ENCODE results near the gene DZIP3.
"Not testable (repeated sequence)": the region's sequence is repeated elsewhere in the genome, so short reads cannot be mapped to it uniquely, and the experiment has no call there.

DZIP3 gene

DNA sequence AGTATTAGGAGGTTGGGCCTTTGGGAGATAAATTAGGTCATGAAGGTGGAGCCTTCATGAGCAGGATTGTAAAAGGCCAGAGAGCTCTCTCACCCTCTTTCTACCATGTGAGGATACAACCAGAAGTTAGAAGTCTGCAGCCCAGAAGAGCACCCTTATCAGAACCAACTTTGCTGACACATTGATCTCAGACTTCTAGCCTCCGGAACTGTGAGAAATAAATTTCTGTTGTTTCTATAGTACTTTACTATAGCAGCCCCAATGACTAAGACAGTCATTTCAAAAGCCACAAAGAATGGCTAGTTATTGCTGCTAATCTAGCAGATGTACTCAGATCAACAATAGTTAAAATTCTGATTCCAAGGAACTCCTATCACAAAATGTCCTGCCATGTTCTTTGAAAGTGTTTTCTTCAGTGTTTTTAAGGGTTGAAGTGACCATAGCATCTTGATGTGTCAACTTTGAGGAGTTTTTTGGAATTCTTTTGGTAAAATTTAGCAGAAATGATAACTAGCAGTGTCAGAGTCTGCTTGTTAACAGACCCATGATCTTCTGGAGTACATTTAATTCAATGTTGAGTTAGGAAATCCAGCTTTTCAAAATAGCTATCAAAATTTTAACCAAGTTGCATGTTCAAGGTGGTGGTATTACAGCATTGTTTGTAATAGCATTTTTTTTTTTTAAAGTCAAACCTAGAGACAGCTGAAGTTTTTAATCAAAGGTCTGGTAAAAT is 10.3 kb downstream of the DZIP3 start:
- peak; percentile 64 for DNase-seq (ENCODE audit: low spot score)

DNA sequence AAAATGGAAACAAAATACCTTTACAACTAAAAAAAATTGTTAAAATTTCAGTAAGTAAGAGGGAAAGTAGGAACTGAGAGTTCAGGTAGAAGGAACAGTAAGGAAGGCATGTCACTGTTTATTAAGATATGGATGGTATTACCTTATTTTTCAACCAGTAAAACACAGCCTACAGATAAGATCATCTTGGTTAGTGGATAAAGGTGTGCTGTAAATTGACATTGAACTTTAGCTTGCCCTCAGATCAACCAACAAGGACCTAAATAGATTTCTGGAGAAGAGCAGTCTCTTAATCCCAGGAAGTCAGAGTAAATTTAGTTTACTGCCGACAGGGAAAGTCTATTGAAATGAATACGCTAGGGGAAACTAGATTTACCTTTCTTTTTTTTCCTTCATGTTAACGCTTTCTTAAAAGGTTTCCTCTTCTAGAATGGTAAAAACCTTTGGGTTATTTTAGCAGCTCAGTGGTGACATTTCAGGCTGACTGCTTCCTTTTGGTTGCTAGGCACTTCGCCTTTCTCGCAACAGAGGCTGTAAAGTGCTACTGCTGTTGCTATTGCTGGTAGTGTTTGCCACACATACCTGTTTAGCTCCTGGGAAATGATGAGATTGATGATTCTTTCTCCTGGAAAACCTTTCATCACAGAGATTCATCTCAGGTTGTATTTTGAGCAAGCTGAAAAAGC is 12.9 kb downstream of the DZIP3 start:
- no peak for DNase-seq (ENCODE audit: low spot score)

DNA sequence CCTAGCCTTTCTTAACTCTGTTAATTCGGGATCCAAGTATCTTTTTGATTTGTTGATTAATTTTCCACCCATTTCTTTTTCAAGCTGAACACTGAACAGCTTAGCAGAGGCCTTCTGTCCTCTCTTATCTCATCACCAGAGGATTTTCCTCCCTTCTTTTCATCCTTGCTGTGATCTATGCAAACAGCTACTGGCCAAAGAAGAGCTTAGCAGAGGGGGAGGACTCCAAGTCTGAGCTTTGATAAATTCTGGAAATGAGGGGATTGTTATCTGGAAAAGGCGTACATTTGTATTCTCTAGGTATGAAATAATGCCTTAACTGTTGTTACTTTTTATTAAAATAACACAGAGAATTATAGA is 13.4 kb downstream of the DZIP3 start:
- DNase-seq (ENCODE audit: low spot score), result no peak

DNA sequence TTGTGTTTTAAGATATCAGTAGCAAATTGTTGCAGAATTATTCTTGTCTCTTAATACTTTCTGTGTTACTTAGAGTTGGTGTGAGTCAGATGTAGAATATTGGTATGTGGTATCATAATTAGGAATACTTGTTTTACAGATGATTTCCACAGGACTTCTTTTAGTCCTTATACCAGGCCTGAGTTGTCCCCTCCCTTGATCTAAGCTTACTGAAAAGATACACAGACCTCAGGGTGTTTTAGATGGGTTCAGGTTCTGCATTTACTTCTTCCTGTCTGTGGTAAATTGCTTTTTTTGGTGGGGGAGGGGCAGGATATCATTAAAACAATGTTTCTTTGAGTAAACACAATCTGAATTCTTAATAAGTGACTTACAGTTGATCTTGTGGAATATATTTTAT is 14.2 kb downstream of the DZIP3 start:
- no peak for DNase-seq (ENCODE audit: low spot score)

DNA sequence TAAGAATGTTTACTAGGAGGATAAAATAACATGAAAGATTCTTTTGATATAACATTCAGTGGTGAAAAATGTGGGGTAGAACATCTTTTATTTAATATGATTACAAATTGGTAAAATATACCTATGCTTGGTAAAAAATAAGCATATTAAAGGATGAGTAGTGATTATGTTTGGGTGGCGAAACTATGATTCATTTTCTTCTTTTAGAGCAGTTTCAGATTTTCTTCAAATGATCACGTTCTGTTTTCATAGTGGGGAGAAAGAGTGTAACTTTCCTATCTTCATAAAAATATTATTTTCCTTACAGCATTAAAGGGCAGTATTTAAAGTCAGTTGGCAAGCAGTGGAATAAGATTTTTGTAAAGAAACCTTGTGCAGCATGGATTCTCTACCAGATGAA is 15.5 kb downstream of the DZIP3 start:
- no peak for DNase-seq (ENCODE audit: low spot score)

DNA sequence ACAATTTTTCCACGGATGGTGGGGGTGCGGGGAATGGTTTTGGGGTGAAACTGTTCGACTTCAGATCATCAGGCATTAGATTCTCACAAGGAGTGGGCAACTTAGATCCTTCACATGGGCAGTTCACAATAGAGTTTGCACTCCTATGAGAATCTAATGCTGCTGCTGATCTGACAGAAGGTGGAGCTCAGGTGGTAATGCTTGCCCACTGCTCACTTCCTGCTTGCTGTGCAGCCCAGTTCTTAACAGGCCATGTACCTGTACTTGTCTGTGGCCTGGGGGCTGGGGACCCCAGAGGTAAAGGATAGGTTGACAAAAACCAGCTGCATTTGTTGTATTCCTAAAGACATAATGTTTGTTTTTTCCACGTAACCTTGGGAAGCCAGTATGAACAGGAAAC is 16.0 kb downstream of the DZIP3 start:
- DNase-seq (ENCODE audit: low spot score), result no peak

DNA sequence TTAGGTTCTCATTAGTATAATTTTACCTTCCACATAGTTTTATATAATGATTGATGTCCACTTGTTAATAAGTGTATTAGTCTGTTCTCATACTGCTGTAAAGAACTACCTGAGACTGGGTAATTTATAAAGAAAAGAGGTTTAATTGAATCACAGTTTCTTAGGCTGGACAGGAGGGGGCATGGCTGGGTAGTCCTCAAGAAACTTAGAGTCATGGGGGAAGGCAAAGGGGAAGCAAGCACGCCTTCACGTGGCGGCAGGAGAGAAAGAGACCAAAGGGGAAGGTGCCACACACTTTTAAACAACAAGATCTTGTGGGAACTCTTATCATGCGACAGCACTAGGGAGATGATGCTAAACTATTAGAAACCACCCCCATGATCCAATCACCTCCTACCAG is 19.2 kb downstream of the DZIP3 start:
- no peak for DNase-seq (ENCODE audit: low spot score)

DNA sequence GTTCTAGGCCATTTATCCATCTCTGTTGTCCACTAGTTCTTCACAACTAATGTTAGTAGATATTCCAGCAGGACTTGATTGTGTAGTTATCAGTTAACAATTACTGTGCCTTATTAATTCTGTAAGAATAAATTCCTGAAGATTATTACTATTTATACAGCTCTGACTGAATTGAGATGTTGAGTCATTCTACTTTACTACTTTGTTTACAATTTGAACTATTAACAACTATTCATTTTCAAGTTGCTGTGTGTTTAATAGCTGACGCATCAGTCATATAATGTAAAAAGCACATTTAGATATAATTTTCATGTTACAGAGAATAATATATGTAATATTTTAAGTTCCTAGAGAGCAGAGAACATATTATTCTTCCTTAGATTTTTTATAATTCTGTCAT is 21.1 kb downstream of the DZIP3 start:
- no peak for DNase-seq (ENCODE audit: low spot score)

DNA sequence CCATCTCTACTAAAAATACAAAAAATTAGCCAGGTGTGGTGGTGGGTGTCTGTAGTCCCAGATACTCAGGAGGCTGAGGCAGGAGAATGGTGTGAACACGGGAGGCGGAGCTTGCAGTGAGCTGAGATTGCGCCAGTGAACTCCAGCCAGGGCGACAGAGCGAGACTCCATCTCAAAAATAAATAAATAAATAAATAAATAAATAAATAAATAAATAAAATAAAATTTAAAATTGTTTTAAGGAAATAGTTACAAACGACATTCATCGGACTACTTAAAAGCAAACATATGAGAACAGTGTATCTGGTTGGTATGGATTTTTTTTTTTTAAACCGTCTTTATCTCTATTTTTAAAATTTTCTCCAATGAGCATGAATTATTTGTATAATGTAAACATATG is 26.6 kb downstream of the DZIP3 start:
- not testable (repeated sequence) for DNase-seq (ENCODE audit: low spot score)

DNA sequence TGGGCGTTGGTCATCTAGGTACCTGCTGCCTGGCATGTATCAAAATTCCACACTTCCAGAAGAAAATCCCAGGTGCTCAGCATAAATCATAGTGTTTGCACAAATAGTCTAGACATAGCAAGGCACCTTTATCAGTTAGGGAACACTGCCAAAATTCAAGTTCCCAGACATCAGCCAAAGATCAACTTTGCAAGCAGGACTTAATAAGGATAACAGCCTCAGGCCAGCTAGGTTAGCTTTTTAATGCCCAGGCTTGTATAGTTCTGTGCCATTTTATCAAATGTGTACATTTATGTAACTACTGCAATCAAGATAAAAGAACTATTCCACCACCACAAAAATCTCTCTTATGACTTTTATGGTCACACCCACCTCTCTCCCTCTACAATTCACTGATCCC is 30.7 kb downstream of the DZIP3 start:
- DNase-seq (ENCODE audit: low spot score), result no peak

DNA sequence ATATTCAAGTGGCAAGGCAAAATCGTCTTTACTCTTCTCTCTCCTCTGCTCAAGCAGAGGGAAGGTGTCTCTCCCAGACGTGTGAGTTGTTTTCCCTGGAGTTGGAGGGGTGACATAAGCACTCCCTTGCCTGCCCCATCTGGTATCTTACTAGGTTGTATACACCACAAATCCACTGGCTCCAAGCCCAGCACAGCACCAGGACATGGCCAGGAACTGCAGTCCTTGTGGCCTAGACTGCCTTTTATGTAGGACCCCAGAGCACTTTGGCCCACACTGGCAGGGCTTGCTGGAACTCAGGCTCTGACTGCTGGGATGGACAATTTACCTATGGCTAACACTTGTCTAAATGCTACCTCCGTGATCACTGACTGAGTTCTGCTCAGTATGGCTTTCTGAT is 34.0 kb downstream of the DZIP3 start:
- no peak for DNase-seq (ENCODE audit: low spot score)

DNA sequence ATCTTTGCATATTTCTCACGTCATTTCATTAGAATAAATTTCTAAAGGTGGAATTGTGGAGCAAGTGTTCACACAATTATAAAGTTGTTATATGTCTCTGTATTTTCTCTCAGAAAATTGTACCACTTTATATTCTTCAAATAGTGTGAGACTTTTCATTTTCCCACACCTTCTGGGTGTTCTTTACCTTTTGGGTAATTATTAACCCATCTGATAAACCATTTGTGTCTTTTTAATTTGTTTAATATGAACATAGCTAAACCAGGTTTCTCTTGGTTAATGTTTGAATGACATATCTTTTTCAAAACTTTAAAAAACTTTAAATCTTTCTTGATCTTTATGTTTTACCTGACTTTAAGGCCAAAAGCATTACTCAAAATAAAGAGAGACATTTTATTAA is 40.5 kb downstream of the DZIP3 start:
- DNase-seq (ENCODE audit: low spot score), result no peak

DNA sequence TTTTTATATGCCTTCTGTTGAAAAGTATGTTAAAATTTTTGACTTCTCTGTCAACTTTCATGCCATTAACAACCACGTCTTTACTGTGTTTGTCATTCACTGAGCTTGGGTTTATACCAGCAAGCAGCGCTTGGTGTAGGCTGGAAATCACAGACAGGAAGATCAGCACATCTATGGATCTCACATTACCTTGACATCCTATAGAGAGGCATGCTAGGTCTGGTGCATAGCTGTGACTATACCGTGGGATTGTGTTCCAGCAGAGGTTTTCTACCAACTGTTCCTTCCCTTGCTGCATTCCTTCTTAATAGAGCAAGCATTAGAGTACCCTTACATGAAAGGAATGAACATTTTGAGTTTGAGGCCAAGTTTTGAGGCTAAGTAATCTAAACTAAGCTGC is 53.0 kb downstream of the DZIP3 start:
- DNase-seq (ENCODE audit: low spot score), result no peak

DNA sequence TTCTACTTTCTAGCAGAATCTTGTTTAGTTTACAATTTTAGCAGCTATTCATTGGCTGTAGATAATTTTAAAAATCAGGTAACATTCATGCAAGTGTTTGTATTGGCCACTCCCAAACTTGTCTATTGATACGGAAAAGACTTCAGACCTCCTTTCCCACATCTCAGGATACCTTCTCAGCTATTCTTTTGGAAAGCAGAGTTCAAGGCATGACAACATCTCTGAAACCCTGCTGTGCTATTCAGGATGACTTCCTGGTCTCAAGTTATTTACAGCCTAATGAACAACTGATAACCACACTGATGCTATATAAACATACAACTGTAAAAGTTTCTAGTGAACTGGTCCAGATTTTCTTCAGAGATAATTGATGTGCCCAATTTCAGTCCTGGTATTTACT is 55.8 kb downstream of the DZIP3 start:
- DNase-seq (ENCODE audit: low spot score), result no peak

DNA sequence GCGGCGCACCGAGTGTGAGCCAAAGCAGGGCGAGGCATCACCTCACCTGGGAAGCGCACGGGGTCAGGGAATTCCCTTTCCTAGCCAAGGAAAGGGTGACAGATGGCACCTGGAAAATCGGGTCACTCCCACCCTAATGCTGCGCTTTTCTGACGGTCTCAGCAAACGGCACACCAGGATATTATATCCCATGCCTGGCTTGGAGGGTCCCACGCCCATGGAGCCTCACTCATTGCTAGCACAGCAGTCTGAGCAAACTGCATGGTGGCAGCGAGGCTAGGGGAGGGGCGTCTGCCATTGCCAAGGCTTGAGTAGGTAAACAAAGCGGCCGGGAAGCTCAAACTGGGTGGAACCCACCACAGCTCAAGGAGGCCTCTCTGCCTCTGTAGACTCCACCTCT is 66.1 kb downstream of the DZIP3 start:
- not testable (repeated sequence) for DNase-seq (ENCODE audit: low spot score)

DNA sequence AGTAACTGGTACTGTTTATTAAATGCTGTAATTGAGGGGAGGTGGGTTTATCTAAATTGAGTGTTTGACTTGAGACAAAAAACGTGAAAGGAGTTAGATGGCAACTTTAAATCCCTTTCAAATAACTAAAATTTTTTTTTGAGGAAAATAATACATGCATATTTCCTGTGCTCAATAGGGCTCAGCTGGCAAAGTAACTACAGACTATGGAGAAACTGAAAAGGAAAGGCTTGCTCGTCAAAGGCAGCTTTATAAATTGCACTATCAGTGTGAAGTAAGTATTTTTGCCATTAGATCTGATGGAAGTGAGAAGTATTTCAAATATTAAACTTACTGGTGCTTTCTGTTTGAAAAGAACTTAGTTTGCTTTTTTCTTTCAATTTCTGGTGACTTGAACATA is 72.2 kb downstream of the DZIP3 start:
- DNase-seq (ENCODE audit: low spot score), result no peak

DNA sequence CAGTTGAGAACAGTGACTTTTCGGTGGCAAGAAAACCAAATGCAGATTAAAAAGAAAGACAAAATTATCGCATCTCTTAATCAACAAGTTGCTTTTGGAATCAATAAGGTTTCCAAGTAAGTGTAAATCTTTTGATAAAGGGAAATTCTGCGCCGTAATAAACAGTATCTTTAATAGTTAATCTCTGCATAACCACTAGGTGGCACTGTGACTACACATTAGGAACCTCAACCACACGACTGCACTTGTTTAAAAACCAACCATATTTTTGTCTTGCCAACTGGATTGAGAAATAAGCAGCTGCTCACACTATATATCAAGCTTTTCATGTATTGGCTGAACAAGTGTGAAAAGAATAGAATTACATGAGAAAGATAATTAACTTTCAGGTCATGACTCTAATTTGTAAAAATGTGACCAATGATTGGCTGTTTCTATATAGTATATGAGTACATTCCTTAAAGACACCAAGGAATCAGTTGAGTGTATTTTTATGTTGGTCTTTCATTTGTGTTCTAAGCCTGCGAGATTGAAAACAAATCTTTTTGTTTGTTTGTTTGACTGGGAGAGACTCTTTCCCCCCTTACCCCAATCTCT is 72.7 kb downstream of the DZIP3 start:
- peak; percentile 78 for DNase-seq (ENCODE audit: low spot score)

DNA sequence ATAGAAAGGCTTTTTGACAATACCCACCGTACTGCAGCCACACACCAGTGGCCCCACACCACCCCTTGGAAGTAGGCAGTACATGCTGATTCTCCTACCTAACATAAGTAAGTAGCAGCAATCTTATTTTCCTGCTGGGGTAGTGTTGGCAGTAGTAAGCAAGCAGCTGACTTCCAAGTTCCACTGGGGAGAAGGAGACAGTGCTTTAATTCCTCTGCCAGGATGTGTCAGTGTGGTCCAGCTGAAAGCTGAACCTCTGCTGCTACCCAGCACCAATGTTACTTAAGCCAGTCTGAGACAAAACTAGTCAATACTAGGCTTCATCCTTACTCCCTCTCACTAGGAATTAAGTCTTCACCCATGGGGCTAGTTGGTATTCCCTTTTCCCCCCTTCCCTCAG is 74.7 kb downstream of the DZIP3 start:
- no peak for DNase-seq (ENCODE audit: low spot score)

DNA sequence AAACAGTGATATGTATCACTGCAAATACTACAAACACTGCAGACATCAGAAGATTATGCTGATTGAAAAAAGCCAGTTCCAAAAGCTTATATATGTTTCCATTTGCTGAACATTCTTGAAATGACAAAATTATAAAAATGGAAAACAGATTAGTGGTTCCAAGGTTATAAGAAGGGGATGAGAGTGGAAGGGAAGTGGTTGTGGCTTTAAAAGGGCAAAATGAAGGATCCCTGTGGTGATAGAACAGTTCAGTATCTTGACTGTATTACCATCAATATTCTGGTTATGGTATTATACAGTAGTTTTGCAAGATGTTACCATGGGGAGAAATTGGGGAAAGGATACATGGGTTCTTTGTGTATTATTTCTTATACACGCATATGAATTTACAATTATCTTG is 77.8 kb downstream of the DZIP3 start:
- DNase-seq (ENCODE audit: low spot score), result no peak

DNA sequence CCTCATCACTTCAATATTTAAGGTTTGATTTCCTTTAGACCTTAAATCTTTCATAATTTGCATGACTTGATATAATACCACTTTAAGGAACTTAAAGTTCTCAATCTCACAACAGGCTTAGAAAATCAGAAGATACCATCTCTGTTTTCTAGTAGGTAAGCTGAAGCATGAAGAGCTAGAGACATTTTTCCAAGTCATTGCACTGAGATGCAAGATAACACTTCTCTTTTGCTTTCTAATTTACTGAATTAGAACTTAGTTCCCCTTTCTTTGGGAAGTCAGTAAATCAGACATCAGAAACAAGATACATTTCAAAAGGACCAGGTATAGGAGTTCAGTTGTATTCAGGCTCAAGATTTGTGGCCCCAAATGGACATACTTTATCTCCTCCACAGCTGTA is 79.7 kb downstream of the DZIP3 start:
- DNase-seq (ENCODE audit: low spot score), result no peak

DNA sequence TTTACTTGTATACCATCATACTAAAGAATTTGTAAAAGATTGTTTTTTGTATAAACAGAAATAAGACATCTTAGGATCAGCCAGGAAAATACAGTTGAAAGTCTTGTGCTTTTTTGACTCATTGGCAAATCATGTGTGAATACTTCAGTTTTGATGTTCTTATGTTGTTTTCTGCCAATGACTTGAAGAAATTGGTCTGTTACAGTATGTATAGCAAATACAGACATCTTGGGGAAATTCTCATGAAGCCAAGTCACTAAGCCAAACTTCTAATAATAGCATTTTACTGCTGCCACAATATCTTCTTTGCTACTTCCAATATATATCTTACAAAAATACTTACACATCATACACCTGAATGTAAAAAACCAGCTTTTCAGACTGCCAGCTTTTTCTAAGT is 83.2 kb downstream of the DZIP3 start:
- DNase-seq (ENCODE audit: low spot score), result no peak

DNA sequence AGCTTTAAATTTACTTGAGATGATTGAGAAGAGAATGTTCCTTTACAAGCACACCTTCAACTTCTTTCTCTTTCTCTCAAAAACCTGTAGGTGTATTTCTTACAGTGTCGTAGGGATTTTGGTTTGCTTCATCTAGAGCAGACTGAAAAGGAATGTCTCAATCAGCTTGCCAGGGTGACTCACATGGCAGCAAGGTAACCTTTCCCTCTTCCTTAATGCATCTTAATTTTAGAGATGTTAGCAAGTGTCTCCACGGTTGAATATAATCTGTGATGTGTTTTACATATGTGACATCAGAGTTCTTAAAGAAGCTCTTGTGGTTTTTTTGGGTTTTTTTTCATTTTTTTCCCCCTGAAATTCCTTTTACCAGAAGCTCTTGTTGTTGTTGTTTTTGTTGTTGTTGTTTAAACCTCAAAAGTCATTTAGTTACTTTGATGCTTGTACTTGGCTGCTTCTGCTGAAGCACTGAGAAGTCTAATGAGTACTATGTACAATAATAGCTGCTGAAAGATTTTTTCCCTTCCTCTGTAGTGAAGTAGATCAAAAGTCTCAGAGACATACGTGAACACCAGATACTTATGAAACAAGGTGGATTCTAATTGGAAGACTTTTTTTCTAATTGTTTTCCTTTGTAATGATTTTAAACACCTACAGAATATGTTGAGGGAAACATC is 84.6 kb downstream of the DZIP3 start:
- no peak for DNase-seq (ENCODE audit: low spot score)

DNA sequence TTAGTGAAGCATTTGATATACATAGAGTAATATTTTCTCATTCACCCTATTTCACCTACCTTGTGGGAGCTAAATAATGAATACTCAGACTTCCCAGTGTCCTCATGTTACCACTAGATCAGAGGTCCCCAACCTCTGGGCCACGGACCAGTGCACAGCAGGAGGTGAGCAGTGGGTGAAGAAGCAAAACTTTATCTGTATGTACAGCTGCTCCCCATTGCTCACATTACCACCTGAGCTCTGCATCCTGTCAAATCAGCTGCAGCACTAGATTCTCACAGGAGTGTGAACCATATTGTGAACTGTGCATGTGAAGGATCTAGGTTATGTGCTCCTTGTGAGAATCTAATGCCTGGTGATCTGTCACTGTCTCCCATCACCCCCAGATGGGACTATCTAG is 88.3 kb downstream of the DZIP3 start:
- no peak for DNase-seq (ENCODE audit: low spot score)

Data from activated CD4-positive, alpha-beta T cell treated with anti-CD3 and anti-CD28 coated beads, Interleukin-2, Interleukin-4, amounts not matched to agents 100 ng/mL and 50 ng/mL, durations not matched to agents 16 hours and 8 hours (primary cell).